Measurements from ENCODE around the gene NSMCE4A. TPM values are rescaled to one million over a fixed set of nuclear protein-coding genes. Genes with fewer than 3 reads are reported as not detected.

Gene NSMCE4A
- total and polyA plus RNA-seq, 9 of the 15 experiments (the other 6 are each of a cell fraction or from before 2014, with no cell fraction given) = 8.4 to 88.5 (median 46.4) TPM

DNA sequence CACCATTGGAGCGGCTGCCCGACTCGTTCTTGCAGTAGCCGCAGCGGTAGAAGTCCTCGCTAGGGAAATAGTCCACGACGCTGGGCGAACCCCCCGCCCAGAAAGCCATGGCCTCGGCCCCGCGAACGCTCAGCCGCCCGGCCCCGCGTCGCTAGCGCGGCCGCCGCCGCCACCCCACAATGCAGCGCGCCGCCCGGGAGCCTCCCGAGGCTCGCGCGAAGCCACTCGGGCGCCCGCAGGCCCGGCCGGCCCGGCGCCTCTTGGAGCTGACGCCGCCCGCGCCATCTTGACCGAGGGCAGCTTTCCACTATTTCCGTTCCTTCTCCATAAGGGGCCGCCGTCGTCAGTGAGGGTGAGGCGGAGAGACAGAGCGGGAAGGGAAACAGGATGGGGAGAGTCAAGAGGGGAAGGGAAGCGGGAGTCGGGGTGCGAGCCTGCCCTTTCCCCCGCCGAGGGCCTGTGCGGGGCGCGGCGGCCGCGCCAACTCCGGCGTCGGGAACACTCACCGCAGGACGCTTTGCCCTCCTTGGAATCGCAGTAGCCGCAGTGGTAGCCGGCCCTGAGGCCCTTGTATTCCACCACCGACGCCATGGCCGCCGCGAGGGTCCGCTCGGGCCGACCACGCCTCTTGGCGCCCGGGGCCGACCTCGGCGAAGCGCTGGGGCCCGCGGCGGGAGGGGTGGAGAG is 47.0 kb downstream of the NSMCE4A start, which contains the start of gene ATE1 (continued):
- TF ChIP-seq, protein P1, sequence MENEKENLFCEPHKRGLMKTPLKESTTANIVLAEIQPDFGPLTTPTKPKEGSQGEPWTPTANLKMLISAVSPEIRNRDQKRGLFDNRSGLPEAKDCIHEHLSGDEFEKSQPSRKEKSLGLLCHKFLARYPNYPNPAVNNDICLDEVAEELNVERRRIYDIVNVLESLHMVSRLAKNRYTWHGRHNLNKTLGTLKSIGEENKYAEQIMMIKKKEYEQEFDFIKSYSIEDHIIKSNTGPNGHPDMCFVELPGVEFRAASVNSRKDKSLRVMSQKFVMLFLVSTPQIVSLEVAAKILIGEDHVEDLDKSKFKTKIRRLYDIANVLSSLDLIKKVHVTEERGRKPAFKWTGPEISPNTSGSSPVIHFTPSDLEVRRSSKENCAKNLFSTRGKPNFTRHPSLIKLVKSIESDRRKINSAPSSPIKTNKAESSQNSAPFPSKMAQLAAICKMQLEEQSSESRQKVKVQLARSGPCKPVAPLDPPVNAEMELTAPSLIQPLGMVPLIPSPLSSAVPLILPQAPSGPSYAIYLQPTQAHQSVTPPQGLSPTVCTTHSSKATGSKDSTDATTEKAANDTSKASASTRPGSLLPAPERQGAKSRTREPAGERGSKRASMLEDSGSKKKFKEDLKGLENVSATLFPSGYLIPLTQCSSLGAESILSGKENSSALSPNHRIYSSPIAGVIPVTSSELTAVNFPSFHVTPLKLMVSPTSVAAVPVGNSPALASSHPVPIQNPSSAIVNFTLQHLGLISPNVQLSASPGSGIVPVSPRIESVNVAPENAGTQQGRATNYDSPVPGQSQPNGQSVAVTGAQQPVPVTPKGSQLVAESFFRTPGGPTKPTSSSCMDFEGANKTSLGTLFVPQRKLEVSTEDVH (IDR thresholded peaks at IDR 0.05; ENCODE audit: low read depth, partially characterized antibody) = no peak
- TF ChIP-seq, protein P2, sequence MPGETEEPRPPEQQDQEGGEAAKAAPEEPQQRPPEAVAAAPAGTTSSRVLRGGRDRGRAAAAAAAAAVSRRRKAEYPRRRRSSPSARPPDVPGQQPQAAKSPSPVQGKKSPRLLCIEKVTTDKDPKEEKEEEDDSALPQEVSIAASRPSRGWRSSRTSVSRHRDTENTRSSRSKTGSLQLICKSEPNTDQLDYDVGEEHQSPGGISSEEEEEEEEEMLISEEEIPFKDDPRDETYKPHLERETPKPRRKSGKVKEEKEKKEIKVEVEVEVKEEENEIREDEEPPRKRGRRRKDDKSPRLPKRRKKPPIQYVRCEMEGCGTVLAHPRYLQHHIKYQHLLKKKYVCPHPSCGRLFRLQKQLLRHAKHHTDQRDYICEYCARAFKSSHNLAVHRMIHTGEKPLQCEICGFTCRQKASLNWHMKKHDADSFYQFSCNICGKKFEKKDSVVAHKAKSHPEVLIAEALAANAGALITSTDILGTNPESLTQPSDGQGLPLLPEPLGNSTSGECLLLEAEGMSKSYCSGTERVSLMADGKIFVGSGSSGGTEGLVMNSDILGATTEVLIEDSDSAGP (CRISPR knock-in tag; IDR thresholded peaks at IDR 0.05) = no peak
- TF ChIP-seq MCM3 (IDR thresholded peaks at IDR 0.05) (no peak), ZSCAN32 (CRISPR knock-in tag; IDR thresholded peaks at IDR 0.05) (no peak), ZC3H4 (CRISPR knock-in tag; IDR thresholded peaks at IDR 0.05; ENCODE audit: borderline replicate concordance) (no peak), POLR2G (IDR thresholded peaks at IDR 0.05; ENCODE audit: low read depth, low read length) (peak; percentile 93), FOXJ3 (CRISPR knock-in tag; IDR thresholded peaks at IDR 0.05) (no peak), NEUROD1 (IDR thresholded peaks at IDR 0.05; ENCODE audit: borderline replicate concordance, low read depth, low read length, partially characterized antibody) (peak; percentile 4), ZSCAN29 (IDR thresholded peaks at IDR 0.05) (no peak), KDM2B (CRISPR knock-in tag; IDR thresholded peaks at IDR 0.05) (no peak), ZNF232 (CRISPR knock-in tag; IDR thresholded peaks at IDR 0.05) (no peak), NR1H2 (CRISPR knock-in tag; IDR thresholded peaks at IDR 0.05) (no peak), KLF1 (tag; IDR thresholded peaks at IDR 0.05) (no peak), POLR3A (IDR thresholded peaks at IDR 0.05; ENCODE audit: borderline replicate concordance, extremely low read depth, insufficient read depth, insufficient read length) (no peak)
- TF ChIP-seq, protein P3, sequence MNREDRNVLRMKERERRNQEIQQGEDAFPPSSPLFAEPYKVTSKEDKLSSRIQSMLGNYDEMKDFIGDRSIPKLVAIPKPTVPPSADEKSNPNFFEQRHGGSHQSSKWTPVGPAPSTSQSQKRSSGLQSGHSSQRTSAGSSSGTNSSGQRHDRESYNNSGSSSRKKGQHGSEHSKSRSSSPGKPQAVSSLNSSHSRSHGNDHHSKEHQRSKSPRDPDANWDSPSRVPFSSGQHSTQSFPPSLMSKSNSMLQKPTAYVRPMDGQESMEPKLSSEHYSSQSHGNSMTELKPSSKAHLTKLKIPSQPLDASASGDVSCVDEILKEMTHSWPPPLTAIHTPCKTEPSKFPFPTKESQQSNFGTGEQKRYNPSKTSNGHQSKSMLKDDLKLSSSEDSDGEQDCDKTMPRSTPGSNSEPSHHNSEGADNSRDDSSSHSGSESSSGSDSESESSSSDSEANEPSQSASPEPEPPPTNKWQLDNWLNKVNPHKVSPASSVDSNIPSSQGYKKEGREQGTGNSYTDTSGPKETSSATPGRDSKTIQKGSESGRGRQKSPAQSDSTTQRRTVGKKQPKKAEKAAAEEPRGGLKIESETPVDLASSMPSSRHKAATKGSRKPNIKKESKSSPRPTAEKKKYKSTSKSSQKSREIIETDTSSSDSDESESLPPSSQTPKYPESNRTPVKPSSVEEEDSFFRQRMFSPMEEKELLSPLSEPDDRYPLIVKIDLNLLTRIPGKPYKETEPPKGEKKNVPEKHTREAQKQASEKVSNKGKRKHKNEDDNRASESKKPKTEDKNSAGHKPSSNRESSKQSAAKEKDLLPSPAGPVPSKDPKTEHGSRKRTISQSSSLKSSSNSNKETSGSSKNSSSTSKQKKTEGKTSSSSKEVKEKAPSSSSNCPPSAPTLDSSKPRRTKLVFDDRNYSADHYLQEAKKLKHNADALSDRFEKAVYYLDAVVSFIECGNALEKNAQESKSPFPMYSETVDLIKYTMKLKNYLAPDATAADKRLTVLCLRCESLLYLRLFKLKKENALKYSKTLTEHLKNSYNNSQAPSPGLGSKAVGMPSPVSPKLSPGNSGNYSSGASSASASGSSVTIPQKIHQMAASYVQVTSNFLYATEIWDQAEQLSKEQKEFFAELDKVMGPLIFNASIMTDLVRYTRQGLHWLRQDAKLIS (CRISPR knock-in tag; IDR thresholded peaks at IDR 0.05) = peak; percentile 67; the same call in 1 of the 2 replicates

Data from K562 (cell line).